ENCODE data around the gene GPATCH8. TPM values are rescaled to one million over a fixed set of nuclear protein-coding genes. Genes with fewer than 3 reads are reported as not detected.

The GPATCH8 gene
- total and polyA plus RNA-seq, 2 donors (not counting 3 experiments of a cell fraction or from before 2014, with no cell fraction given), result 14.6 to 35.3 TPM

DNA sequence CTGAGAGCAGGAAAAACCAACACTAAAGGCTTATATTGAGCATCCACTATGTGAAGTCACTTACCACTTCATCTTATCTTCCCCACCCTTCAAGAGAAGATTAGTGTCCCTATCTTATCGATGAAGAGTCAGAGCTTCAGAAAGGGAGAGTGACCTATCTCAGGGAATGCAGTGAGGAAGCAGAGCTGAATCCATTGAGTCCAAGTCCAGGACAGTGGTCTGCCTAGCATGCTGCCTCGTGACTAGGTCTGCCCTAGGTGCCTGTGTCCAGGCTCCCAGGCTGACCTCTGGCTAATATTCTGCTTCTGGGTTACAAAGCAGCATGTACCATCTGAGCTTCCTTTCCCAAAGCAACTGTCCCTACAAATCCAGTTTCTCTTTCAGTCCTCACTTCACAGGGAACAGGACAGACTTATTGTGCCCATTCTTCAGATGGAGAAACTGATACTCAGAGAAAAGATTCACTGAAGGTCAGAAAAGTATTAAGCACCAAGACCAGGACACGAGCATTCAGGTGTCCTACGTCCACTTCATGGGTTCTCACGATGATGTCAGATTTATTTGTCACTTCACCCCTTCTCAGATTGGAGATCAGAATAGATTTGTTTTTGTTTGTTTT lies 40.8 kb upstream of the GPATCH8 start:
- CTCF ChIA-PET, result interaction anchor here (1.0 to 2.0 kb wide), 7 partner anchors 9 to 128 kb away, joined by 3 to 8 read pairs (median 3); no protein-coding TSS in a partner anchor
- BruUV-seq (replicated peaks), result no TSS peak
- no peak overlapping the region for H3K27ac ChIP-seq (ENCODE audit: insufficient read depth, low read depth, low read length)
- dilution Hi-C loops (cut with MboI; ENCODE audit: extremely low pct_ligation_motif_present, low sequenced_read_pairs), result no loop called here
- H3K9me1 ChIP-seq (replicated peaks; ENCODE audit: control insufficient read depth, extremely low read depth, insufficient read depth, low read length), result no peaks in the 10 kb centered on the region
- H3K9ac ChIP-seq (replicated peaks; ENCODE audit: extremely low read depth, insufficient read depth, low read length), result no peak overlapping the region
- POLR2A ChIA-PET, result no interaction called here
- no peak overlapping the region for H2AFZ ChIP-seq (ENCODE audit: low read depth, low read length)
- intact Hi-C loops (cut with micrococcal nuclease), result no loop called here
- no peaks in the 10 kb centered on the region for H3K36me3 ChIP-seq (ENCODE audit: control insufficient read depth in 2 of 2, extremely low read depth in 1 of 2, insufficient read depth in 2 of 2, low read length in 2 of 2)
- no peaks in the 10 kb centered on the region for H3K79me2 ChIP-seq (ENCODE audit: control insufficient read depth, insufficient read depth, low read length)
- no peaks in the 10 kb centered on the region for H3K9me3 ChIP-seq (replicated peaks; ENCODE audit: control insufficient read depth, insufficient read depth, low read length)
- H4K20me1 ChIP-seq (replicated peaks; ENCODE audit: control insufficient read depth, extremely low read depth, insufficient read depth, low read length), result no peaks in the 10 kb centered on the region
- no peak overlapping the region for H3K4me3 ChIP-seq (replicated peaks in 1 of 3; ENCODE audit: insufficient read depth in 1 of 3, low read depth in 1 of 3, low read length in 3 of 3)
- H3K4me1 ChIP-seq (ENCODE audit: control insufficient read depth, extremely low read depth, insufficient read depth, low read length), result peaks cover 13% of the 10 kb centered on the region
- no peak for DNase-seq (ENCODE audit: low read depth, low spot score)
- H3K27me3 ChIP-seq (ENCODE audit: control insufficient read depth in 2 of 2, insufficient read depth in 2 of 2, low read length in 2 of 2), result peaks cover 4 to 12% of the 10 kb centered on the region in 2 experiments
- no peak for FAIRE-seq
- no peak overlapping the region for H3K4me2 ChIP-seq (ENCODE audit: insufficient read depth, low read length)
- no peak for TF ChIP-seq POLR2AphosphoS5 (IDR thresholded peaks at IDR 0.05; ENCODE audit: insufficient read depth, low read depth, low read length)
- TF ChIP-seq FOS (IDR thresholded peaks at IDR 0.05; ENCODE audit: borderline replicate concordance, insufficient read depth, low read length), result no peak
- TF ChIP-seq MYC (IDR thresholded peaks at IDR 0.05; ENCODE audit: low read depth, low read length), result no peak
- TF ChIP-seq, protein P1, sequence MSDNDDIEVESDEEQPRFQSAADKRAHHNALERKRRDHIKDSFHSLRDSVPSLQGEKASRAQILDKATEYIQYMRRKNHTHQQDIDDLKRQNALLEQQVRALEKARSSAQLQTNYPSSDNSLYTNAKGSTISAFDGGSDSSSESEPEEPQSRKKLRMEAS (IDR thresholded peaks at IDR 0.05; ENCODE audit: insufficient read depth, insufficient read length), result no peak
- TF ChIP-seq, protein P2, sequence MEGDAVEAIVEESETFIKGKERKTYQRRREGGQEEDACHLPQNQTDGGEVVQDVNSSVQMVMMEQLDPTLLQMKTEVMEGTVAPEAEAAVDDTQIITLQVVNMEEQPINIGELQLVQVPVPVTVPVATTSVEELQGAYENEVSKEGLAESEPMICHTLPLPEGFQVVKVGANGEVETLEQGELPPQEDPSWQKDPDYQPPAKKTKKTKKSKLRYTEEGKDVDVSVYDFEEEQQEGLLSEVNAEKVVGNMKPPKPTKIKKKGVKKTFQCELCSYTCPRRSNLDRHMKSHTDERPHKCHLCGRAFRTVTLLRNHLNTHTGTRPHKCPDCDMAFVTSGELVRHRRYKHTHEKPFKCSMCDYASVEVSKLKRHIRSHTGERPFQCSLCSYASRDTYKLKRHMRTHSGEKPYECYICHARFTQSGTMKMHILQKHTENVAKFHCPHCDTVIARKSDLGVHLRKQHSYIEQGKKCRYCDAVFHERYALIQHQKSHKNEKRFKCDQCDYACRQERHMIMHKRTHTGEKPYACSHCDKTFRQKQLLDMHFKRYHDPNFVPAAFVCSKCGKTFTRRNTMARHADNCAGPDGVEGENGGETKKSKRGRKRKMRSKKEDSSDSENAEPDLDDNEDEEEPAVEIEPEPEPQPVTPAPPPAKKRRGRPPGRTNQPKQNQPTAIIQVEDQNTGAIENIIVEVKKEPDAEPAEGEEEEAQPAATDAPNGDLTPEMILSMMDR (IDR thresholded peaks at IDR 0.05; ENCODE audit: extremely low read depth in 1 of 2, insufficient read depth in 1 of 2, low read depth in 1 of 2, low read length in 2 of 2), result no peak
- TF ChIP-seq JUN (IDR thresholded peaks at IDR 0.05; ENCODE audit: borderline replicate concordance, insufficient read depth, insufficient read length, low read depth), result no peak

Measured in endothelial cell of umbilical vein (primary cell).